Measurements from ENCODE around the gene ST3GAL3.

ST3GAL3 gene

GRCh38 chr1:43786960-43787359, 79.6 kb downstream of the ST3GAL3 start:
- DNase-seq (ENCODE audit: low spot score): no peak

GRCh38 chr1:43789604-43790550, 82.5 kb downstream of the ST3GAL3 start:
- no peak for DNase-seq (ENCODE audit: low spot score)

GRCh38 chr1:43791243-43791642, 83.9 kb downstream of the ST3GAL3 start:
- no peak for DNase-seq (ENCODE audit: low spot score)

- no peak for DNase-seq (ENCODE audit: low spot score)
These were observed 88.8 kb downstream of the ST3GAL3 start for GRCh38 chr1:43796111-43796581.

GRCh38 chr1:43797891-43798290, 90.6 kb downstream of the ST3GAL3 start:
- no peak for DNase-seq (ENCODE audit: low spot score)

- DNase-seq (ENCODE audit: low spot score): no peak
These were observed 92.6 kb downstream of the ST3GAL3 start for GRCh38 chr1:43799656-43800635.

- no peak for DNase-seq (ENCODE audit: low spot score)
These were observed 93.4 kb downstream of the ST3GAL3 start for GRCh38 chr1:43800771-43801170.

- DNase-seq (ENCODE audit: low spot score): no peak
These were observed 93.9 kb downstream of the ST3GAL3 start for GRCh38 chr1:43801203-43801602.

GRCh38 chr1:43802356-43802980, 95.1 kb downstream of the ST3GAL3 start:
- no peak for DNase-seq (ENCODE audit: low spot score)

GRCh38 chr1:43803105-43803504, 95.8 kb downstream of the ST3GAL3 start:
- no peak for DNase-seq (ENCODE audit: low spot score)

- DNase-seq (ENCODE audit: low spot score): no peak
These were observed 96.3 kb downstream of the ST3GAL3 start for GRCh38 chr1:43803646-43804045.

GRCh38 chr1:43804569-43804968, 97.2 kb downstream of the ST3GAL3 start:
- DNase-seq (ENCODE audit: low spot score): no peak

GRCh38 chr1:43805340-43805739, 98.0 kb downstream of the ST3GAL3 start:
- DNase-seq (ENCODE audit: low spot score): no peak

GRCh38 chr1:43806183-43806582, 98.8 kb downstream of the ST3GAL3 start:
- DNase-seq (ENCODE audit: low spot score): no peak

- no peak for DNase-seq (ENCODE audit: low spot score)
These were observed 101.8 kb downstream of the ST3GAL3 start for GRCh38 chr1:43809097-43809673.

- no peak for DNase-seq (ENCODE audit: low spot score)
These were observed 105.2 kb downstream of the ST3GAL3 start for GRCh38 chr1:43812579-43812978.

- DNase-seq (ENCODE audit: low spot score): no peak
These were observed 107.1 kb downstream of the ST3GAL3 start for GRCh38 chr1:43814401-43814800.

GRCh38 chr1:43817304-43817939, 110.1 kb downstream of the ST3GAL3 start:
- no peak for DNase-seq (ENCODE audit: low spot score)

- DNase-seq (ENCODE audit: low spot score): no peak
These were observed 111.4 kb downstream of the ST3GAL3 start for GRCh38 chr1:43818691-43819090.

- peak; percentile 22 for DNase-seq (ENCODE audit: low spot score)
These were observed 112.0 kb downstream of the ST3GAL3 start for GRCh38 chr1:43819357-43819756.

GRCh38 chr1:43821471-43821870, 114.1 kb downstream of the ST3GAL3 start:
- DNase-seq (ENCODE audit: low spot score): no peak

Data from LoVo (cell line).